Stimulated activated CD4-positive, alpha-beta T cell treated with anti-CD3 and anti-CD28 coated beads, Interleukin-12 subunit alpha, Interleukin-12 subunit beta, amount 100 ng/mL, for 4 hours (primary cell): ENCODE measurements around the gene GATAD2B.

Experiments
- DNase-seq: peaks from one replicate; pipeline ENCODE4 v3.0.0-alpha.2; 2020

GATAD2B gene

DNA sequence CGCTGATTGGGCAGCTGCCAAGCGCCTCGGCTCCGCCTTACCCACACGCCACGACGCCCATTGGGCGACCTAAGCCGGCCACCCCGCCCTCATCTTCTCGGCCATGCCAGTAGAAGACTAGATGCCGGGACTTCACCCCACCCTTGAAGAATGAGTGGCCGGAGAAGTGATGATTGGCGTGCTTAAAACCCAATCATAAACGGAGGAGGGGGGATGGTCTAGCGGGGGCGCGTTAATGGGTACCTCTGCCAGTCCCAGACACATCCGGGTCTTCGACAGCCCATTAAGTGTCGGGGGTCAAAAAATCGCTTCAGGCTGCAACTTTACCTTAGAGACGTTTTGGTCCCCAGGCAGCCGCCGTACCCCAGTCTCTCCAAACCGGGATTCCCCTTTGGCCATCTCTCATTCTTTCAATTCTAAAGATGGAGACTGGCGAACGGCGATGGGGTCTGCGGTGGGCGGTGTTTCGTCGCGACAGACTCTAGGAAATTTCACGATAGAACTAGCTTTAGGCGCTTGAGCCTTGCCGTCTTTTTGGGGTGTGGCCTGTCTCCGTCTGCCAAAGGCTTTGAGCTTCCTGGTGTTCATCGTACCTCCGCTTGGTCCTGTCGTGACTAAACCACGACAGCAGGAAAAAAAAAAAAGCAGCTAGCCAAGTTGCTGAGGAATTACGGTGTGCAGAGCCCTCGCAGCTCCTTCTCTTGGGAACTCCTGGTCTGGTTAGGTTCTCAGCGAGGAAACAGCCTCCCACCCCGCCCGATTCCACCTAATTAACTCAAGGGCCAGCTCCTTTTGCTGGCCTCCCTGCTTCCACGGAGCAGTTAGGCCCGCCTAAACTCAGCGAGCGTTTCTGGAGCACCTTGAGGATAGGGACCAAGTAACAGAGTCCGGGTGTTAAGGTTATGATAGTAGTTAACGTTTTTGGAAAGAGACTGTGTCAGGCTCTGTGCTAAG lies at the start of gene GATAD2B:
Gene GATAD2B, minus strand, starts transcription at position 1 of the 954 bp plus-strand sequence. CDS start 94,625 bp downstream, outside the sequence.
- DNase-seq = peak; percentile 94

DNA sequence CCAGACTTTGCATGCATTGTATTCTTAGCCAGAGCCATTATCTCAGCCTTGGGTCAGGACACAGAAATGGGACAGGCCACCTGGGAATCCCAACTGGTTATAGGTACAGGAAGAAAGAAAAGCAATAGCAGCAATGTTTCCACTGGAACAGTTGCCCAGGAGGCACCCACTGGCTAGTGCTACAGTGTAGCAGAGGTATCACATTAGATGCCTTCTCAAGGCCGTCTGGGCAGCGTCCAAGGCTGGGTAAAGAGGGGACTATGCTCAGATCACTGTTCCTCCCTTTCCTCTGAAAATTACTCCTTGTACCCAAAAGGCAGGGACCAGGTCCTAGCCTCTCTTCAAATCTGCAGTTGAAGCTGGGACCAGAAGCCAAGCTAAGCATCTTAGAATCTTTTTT lies 47.6 kb upstream of the GATAD2B start:
- no peak for DNase-seq

DNA sequence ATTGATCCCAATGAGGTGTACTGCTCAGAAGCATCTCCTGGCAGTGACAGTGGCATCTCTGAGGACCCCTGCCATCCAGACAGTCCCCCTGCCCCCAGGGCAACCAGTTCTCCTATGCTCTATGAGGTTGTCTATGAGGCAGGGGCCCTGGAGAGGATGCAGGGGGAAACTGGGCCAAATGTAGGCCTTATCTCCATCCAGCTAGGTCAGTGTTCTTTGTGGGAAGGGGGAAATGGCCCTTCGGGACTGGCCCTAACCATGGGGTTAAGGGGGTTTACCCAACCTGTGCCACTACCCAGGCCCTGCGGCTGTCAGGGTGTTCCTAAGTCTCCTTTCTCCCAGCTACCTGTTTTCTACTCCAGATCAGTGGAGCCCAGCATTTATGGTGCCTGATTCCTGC lies 46.2 kb upstream of the GATAD2B start:
- DNase-seq = no peak

DNA sequence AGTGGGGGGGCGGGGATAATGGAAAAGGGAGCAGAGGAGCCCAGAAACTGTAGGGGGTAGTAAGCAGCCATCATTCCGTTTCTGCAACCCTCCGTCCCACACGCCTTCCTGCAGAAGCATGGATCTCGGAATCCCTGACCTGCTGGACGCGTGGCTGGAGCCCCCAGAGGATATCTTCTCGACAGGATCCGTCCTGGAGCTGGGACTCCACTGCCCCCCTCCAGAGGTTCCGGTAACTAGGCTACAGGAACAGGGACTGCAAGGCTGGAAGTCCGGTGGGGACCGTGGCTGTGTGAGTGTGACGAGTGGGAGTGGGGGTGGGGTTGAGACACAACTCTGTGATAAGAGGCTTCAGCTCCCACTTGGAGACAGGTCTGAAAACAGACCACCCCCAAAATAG lies 45.6 kb upstream of the GATAD2B start:
- DNase-seq = no peak

DNA sequence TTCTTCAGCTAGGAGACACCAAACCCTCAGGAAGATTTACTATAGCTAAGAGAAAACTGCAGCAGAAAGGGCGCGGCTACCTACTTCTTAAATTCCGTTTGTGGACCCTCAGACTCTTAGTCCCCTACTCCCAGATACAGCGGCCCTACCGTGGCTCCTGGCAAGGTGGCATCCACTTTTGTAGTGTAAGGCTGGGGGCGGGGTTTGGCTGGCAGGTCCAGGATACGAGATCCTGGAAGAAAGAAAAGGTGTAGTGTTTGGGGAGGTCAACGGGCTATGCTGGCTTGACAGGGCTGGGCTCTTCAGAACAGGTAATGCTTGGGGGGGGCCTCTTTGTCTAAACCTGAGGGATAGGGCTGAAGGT lies 45.2 kb upstream of the GATAD2B start:
- DNase-seq = no peak

DNA sequence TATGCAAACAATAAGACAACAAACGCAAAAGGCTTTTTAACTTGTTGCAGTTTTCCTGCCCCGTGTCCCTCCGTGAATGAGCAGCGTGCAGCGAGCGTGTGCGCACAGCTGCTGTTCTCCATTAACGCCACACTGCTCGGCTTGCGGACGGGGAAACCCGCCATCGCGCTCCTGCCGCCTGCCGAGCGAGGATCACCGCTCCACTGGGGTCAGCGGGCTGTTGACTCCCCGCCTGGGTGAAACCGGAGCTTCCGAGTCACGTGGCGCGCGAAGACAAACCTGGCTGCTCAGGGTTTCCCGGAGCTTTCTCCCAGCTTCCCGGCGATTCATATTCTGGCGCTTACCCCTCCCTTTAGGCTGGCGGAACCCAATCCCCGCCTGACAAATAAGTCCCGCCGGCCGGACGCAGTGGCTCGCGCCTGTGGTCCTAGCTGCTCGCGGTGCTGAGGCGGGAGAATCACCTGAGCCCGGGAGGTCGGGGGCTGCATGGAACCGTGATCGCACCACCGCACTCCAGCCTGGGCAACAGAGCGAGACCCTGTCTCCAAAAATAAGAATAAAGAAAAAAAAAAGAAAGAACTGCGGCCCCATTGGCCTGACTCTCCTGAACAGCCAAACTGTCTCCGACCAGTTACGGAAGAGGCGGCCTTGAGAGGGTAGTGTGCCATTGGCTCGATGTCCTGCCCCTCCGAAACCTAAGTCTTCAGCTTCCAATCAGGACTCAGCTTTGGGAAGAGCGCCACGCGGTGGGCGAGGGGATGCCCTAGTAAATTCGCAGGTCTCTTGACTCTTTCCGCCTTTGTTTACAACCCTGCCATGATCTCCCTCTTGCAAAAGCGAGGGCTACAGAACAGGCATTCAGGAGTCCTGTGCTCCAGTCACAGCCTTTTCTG lies 44.6 kb upstream of the GATAD2B start, which contains the start of gene CREB3L4:
Gene CREB3L4, plus strand, starts transcription at position 796 of the 893 bp plus-strand sequence. CDS start 624 bp downstream, outside the sequence.
- DNase-seq = peak; percentile 72

DNA sequence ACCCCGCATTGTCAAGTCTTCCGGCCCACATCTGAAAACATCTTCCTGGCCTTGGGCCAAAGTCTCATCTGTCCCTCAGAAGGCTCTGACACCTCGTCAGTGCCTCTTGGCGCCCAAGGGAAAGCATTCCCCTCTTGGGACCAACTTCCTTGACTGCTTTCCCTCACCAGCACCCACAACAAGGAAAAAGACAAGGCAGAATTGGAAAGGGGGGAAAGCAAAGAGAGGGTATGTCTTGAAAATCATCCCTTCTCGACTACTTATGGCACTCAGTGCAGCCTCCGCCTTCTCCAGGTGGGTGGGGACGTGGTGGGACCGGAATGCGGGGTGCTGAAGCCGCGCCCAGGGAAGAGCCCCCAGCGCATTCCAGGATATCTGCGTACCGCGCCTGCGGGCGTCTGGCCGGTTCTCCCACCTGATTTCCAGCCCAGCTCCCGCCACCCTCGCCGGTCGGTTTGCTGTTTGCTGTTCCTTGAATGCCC lies 41.1 kb upstream of the GATAD2B start:
- DNase-seq = no peak

DNA sequence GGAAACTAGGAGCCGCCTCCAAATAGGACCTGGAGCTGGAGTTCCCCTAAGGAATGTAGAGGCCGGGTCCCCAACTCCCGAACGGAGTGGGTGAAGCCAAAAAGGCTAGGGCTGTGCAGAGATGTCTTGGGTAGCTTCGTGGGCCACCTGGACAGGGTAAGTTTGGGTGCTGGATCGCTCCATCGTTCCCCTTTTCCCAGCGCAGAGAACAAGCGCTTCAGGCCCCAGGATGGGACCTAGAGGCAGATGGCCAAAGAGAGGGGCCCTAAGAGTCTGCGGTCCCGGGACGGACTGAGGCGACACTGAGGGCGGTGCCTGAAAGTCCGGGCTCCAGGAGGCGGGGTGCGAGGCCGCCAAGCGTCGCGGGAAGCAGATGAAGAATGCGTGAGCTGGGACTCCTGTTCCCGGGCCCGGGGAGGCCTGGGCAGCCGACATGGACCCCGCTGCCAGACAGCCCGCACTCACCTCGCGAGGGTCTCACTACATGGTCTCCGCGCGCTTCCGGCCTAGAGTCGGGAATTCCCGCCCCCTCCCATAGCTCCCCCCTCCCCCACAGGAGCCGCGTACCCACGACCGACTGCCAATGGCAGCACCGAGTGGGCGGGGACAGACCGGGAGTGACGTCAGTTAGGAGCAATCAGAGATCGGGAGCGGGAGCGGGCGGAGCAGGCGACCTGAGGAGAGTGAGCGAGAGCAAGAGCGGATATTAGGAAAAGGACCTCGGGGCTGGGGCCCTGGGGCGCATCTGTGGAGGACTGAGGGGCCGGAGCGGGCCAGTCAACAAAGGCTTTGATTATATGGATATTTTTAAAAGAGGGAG lies 40.5 kb upstream of the GATAD2B start, which contains the start of gene SLC39A1:
Gene SLC39A1, minus strand, starts transcription at position 508 of the 820 bp plus-strand sequence. CDS start 822 bp downstream, outside the sequence.
- peak; percentile 94 for DNase-seq

DNA sequence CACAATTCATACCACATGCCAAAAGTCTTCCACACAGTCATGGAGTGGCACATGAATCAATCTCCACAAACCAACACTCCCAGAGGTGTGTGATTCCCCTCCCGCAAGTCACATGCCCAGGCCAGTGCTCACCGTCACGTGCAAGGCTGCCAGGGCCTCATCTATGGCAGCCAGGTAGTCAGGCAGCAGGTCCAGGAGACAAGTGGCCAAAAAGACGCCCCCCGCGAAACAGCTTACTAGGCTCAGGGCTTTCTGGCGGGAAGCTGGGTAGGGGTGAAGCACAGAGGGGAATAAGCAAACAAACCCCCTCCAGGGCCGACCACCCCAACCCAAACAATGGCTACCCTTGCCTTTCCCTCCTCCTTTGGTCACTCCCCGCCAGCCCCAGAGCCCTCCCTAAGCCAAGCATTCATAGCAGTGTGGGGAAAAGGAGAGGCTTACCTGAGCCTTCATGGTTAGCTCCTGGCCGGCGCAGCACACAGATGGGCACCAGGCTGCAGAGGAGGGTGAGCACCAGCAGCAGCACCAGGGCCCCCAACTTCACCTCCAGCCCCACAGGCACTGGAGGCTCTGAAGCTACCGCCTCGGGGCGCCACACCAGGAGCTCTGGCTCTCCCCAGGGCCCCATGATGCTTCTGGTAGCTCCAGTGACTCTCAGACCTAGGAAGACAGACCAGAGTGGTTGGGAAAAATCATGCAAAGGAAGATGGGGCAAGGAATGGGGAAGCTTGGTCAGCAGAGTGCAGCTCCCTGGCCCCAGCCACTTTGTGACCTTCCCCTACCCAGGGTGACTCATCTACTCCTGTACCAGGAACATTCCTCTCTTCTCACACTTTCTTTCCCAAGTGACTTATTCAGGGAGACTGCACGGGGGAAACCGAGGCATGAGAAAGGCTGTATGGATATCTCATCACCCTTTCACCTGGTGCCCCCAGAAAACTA lies 39.6 kb upstream of the GATAD2B start:
- no peak for DNase-seq

DNA sequence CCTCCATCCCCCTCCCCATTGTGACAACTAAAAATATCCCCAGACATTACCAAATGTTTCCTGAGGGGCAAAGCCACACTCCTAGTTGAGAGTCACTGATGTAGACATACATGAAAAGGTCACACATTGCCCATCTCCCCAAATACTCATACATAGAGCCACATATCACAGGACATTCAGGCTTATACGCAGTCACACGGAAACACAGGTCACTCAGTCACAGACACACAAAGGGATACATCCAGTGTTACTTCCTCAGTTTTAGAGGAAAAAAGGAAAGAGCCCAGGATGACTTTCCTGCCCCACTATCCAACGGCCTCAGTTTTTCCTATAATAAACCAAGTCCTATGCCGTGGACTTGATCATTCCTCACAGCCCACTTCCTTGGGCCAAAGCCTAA lies 38.6 kb upstream of the GATAD2B start:
- DNase-seq = no peak

DNA sequence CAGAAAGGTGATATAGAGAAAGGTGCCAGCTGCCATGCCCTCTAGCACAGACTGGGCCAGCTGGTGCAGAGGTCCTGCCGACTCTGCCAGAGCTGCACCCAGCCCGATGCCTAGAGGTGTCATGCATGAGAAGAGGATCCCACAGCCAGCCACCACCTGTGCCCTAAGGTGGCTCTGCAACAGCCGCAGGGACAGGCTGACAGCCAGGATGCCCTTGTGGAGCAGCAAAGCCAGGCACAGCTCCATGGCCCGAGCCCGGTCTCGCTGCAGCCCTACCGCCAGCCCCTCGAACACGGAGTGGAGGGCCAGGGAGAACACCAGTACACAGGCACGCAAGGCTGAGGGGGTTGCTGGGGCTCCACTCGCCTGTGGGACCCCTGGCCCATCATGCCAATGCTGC lies 37.4 kb upstream of the GATAD2B start:
- no peak for DNase-seq

DNA sequence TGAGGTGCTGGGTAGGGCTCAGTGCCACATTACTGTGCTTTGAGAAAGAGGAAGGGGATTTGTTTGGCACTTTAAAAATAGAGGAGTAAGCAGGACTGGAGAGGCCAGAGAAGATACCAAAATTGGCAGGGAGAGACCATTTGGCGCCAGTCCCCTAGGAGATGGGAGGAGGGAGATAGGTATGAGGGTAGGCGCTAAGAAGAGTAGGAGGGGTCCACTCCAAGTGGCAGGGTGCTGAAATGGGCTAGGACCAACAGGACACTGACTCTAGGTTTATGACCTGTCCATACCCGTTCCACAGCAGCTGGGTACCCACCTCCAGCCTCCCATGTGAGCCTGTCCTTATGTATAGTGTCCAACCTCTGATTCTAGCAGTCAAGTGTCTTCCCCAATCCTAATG lies 36.7 kb upstream of the GATAD2B start:
- DNase-seq = no peak

DNA sequence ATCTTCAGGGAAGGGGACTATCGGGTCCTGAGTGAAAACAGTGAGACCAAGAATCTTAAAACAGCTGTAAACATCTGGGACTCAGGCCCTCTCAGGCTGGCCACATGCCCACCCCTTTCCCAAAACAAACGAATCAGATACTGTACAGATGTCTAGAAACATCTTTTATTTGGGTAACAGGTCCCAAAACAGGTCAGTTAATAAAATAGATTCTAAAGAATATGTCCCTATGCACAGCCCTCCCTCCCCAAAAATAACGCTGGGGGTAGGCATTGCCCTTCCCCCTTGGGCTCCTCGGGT lies 36.1 kb upstream of the GATAD2B start:
- no peak for DNase-seq

DNA sequence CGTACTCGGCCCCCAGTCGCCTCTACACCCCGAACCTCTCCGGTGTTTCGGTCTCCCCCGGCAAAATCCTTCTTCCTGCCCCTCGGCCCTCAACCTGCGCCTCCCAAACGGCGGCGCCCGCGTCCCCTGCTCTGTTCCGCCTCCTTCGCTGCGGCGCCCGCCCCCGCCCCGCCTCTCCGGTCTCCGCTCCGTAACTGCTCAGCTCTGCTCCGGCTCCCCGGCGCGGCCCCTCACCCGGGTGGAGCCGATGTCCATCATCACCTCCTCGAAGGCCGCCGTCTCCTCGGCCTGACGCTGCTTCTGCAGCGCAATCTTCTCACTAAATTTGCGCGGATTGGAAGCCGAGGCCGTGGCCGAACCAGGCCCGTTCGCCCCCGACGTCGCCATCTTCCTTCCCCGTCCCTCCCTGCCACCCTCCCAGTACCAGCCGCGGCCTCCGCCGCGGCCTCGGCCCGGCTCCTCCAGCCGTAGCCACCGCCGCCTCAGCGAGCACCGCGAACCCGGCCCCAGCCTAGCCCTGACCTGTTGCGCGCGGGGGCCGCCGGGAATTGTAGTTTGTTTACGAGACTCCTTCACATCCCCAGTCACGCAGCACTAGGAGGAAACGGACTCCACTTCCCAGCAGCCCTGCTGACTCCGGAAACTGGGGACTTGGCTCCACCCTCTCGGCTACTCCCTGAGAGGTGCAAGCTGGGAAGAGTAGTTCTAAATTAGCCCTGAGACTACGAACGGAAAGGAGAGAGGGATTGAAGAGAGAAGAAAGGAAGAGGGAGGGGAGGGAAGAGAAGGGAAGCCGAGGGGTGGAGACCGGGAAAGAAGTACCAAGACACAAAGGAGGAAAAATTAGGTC lies 35.6 kb upstream of the GATAD2B start, which contains the start of gene CRTC2:
Gene CRTC2, minus strand, starts transcription at position 502 of the 850 bp plus-strand sequence. Its CDS starts 115 bp downstream, at position 387.
- peak; percentile 95 for DNase-seq

DNA sequence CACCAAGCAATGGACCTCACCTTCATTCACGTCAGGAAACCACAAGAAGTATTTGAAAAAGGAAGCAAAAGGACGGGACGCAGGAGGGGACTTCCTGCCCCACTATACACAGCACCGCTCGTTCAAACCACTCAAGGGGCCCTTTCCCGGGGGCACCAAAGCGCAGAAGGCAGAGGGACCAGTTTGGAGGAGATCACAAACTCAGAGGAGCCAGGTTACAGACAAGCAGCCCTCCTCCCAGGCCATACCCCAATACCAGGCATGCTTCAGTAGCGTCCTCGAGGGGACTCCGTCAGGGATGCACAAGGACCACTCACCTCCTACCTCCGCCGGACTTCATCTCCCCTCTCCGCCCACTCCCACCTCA lies 35.0 kb upstream of the GATAD2B start:
- DNase-seq = no peak

DNA sequence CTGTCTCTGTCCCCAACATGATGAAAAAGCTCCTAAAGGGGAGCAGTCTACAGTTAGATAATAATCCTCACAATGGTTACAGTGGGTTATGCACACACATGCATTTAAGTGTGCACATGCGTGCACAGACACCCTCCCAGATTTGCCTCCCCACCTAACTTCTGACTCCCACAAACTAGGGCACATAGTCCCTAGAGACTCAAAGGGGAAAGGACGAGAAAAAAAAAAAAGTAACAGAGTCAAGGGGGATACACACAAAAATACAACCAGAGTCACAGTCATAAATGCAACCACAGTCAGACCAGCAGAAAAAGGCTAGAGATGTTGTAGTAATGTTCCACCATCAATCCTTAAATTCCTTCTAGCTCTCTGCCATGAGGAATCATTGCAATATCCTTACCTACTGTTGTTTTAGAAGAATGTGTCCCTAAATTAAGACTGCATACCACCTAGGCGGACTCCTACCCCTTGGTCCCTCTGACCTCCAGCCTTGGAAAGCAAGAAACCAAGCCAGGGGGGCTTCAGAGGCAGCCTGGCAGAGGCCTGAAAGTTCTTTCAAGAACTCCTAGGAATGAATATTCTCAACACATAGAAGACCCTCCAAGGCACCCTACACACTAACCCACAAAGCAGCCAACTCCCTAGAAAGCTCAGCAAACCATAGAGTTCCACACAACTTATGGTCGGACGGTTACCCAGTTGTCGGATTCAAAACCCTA lies 34.4 kb upstream of the GATAD2B start:
- no peak for DNase-seq

DNA sequence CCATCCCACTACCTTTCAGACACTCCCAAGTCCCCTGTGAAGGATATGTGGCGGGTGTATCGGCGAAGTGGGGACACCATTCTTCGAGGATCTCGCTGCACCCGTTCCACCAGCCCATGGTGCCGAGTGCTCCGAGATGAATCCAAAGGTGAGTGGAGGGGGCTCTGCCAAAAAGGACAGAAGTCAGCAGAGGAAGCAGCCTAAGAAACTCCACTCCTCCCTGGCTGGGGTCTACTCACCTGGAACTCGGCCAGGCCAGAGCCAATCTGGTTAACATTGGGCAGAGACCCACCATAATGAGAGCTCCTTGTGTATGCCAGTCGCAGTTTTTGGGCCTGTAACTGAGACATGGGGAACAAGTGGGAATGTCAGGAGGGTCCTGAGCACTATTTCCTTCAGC lies 32.1 kb upstream of the GATAD2B start:
- DNase-seq = no peak

DNA sequence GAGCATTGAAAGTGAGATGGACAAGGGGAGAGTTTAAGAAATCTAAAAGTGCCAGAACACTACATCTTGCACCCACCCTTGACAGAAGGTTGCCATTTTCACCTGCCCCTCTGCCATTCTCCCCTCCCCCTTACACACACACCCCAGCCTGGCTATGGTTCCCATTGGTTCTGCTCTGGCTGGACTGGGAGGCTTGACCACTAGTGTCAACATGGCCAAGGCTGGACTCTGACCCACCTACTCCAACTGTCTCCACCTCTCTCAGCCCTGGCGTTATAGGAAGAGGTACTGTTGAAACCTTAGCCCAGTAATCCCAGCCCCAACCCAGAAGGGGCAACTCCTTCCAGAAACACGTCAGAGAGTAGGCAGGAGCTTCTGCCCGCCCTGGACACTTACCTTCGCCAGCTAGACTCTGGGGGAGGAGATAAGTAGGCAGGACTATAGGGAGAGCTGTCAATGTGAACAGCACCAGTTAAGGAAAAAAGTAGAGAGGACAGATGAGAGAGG lies 31.1 kb upstream of the GATAD2B start:
- no peak for DNase-seq

DNA sequence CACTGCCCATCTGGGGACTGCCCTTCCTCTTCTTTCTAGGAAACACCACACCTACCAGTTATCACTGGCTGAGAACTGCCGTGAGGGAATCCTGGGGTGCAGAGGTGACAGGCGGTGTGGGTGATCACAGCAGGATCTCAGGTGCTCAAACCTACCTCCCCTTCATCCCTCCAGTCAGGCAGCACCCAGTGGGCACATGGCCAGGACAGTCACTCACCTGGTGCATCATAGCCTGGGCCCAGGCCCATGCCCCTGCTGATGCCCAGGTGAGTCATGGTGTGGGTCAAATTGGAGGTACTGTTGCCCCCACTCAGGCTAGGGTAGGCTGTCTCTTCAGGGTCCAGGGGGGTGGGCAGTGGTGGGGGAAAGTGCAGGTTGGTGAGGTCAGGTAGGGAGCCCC lies 29.0 kb upstream of the GATAD2B start:
- DNase-seq = no peak
